ENCODE results near the gene TMEM229B. TPM values are rescaled to one million over a fixed set of nuclear protein-coding genes. Genes with fewer than 3 reads are reported as not detected.

The TMEM229B gene
- total and polyA plus RNA-seq, 4 donors: 0.40 to 2.0 (median 1.6) TPM

DNA sequence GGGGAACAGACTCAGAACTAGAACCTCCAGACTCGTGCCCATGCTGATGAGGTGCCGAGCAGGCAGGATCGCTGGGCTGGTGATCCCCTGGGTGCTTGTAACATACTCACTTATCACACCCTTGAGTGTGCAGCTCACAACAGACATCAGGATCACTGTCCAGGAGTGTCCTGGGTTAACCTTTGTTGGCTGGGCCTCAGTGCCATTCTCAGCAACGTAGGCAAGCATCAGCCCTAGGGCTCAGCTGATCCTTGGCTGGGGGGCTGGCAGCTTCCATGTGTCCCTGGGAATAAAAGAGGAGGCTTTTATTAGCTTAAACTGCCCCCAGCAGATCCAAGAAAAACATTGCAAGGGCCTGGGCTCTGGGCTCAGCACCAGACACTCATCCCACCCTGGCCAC lies 1.6 kb downstream of the TMEM229B start:
- H3K36me3 ChIP-seq (ENCODE audit: control insufficient read depth in 4 of 4, insufficient read depth in 3 of 4, low read depth in 1 of 4, low read length in 3 of 4): no peaks in the 10 kb centered on the region
- H3K4me3 ChIP-seq (ENCODE audit: low read depth in 1 of 3, low read length in 3 of 3): no peak overlapping the region
- TF ChIP-seq, protein P1, sequence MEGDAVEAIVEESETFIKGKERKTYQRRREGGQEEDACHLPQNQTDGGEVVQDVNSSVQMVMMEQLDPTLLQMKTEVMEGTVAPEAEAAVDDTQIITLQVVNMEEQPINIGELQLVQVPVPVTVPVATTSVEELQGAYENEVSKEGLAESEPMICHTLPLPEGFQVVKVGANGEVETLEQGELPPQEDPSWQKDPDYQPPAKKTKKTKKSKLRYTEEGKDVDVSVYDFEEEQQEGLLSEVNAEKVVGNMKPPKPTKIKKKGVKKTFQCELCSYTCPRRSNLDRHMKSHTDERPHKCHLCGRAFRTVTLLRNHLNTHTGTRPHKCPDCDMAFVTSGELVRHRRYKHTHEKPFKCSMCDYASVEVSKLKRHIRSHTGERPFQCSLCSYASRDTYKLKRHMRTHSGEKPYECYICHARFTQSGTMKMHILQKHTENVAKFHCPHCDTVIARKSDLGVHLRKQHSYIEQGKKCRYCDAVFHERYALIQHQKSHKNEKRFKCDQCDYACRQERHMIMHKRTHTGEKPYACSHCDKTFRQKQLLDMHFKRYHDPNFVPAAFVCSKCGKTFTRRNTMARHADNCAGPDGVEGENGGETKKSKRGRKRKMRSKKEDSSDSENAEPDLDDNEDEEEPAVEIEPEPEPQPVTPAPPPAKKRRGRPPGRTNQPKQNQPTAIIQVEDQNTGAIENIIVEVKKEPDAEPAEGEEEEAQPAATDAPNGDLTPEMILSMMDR (IDR thresholded peaks at IDR 0.05; ENCODE audit: low read depth, low read length, missing input control): no peak
- TF ChIP-seq JUND (IDR thresholded peaks at IDR 0.05): no peak
- no peak for TF ChIP-seq ATF3 (IDR thresholded peaks at IDR 0.05)
- no peak for TF ChIP-seq GABPA (IDR thresholded peaks at IDR 0.05 in 1 of 2, conservative IDR thresholded peaks at IDR 0.05 in 1 of 2)
- no peak for TF ChIP-seq TAF1 (conservative IDR thresholded peaks at IDR 0.05)
- no peak for TF ChIP-seq HNF4G (IDR thresholded peaks at IDR 0.05)
- TF ChIP-seq, protein P2, sequence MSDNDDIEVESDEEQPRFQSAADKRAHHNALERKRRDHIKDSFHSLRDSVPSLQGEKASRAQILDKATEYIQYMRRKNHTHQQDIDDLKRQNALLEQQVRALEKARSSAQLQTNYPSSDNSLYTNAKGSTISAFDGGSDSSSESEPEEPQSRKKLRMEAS (IDR thresholded peaks at IDR 0.05): no peak
- TF ChIP-seq YY1 (IDR thresholded peaks at IDR 0.05): no peak
- no peak for TF ChIP-seq SP1 (IDR thresholded peaks at IDR 0.05)
- no peak for TF ChIP-seq HNF4A (conservative IDR thresholded peaks at IDR 0.05)
- no peak for TF ChIP-seq EGR1 (IDR thresholded peaks at IDR 0.05; ENCODE audit: low read depth in 2 of 2)
- no peak for TF ChIP-seq RXRA (IDR thresholded peaks at IDR 0.05)
- H3K4me1 ChIP-seq (ENCODE audit: control insufficient read depth in 4 of 4, insufficient read depth in 4 of 4, low read length in 3 of 4): peaks cover 0 to 7% (median 0%) of the 10 kb centered on the region in 4 donors
- no peaks in the 10 kb centered on the region for H3K9me3 ChIP-seq (ENCODE audit: control insufficient read depth in 4 of 4, low read length in 3 of 4)
- H3K27ac ChIP-seq (ENCODE audit: low read depth in 1 of 2, low read length in 2 of 2): no peak overlapping the region
- no peaks in the 10 kb centered on the region for H3K27me3 ChIP-seq (ENCODE audit: control insufficient read depth in 4 of 4, insufficient read depth in 4 of 4, low read length in 3 of 4)
- H3K9ac ChIP-seq (ENCODE audit: low read depth in 1 of 2, low read length in 2 of 2): no peak overlapping the region
- 80% methylated on average over 4 of the region's 4 CpGs for WGBS
- no peak for DNase-seq (ENCODE audit: low spot score)

DNA sequence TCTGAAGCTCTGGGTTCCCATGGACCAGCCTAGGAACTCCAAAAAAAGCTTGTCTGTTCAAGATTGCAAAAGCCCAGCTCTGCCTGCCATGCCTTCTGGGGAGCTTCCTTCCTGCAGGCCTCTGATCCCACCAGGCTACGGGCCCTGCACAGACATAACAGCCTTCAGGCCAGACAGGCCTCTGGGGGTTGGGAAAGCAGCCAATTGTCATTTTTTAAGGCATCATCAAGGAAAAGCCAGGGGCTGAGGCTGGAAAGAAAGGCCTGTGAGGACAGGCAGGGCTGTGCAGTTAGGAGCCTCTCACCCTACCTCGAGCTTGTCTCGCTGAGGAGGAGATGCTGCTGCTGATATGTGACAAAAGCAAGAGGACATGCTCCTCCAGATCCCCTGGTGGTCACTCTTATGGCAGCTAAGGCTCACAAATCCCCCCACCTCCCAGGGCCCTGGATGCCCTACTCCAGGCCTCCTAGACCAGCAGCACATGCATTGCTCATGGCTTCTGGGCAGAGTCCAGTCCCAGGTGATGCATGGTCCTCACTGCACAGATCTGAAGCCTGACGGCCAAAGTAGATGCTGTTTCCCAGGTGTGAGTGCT lies 2.9 kb downstream of the TMEM229B start:
- no peak overlapping the region for H3K4me3 ChIP-seq (ENCODE audit: low read depth in 1 of 3, low read length in 3 of 3)
- no peak overlapping the region for H3K9ac ChIP-seq (ENCODE audit: low read depth in 1 of 2, low read length in 2 of 2)
- no peaks in the 10 kb centered on the region for H3K36me3 ChIP-seq (ENCODE audit: control insufficient read depth in 4 of 4, insufficient read depth in 3 of 4, low read depth in 1 of 4, low read length in 3 of 4)
- 85% methylated on average over 4 of the region's 4 CpGs for WGBS
- DNase-seq (ENCODE audit: low spot score): no peak
- H3K27me3 ChIP-seq (ENCODE audit: control insufficient read depth in 4 of 4, insufficient read depth in 4 of 4, low read length in 3 of 4): no peaks in the 10 kb centered on the region
- H3K4me1 ChIP-seq (ENCODE audit: control insufficient read depth in 4 of 4, insufficient read depth in 4 of 4, low read length in 3 of 4): peaks cover 0 to 7% (median 0%) of the 10 kb centered on the region in 4 donors
- TF ChIP-seq JUND (IDR thresholded peaks at IDR 0.05): no peak
- TF ChIP-seq FOXA1 (IDR thresholded peaks at IDR 0.05): no peak
- TF ChIP-seq, protein P1 (IDR thresholded peaks at IDR 0.05; ENCODE audit: low read depth, low read length, missing input control): no peak
- no peaks in the 10 kb centered on the region for H3K9me3 ChIP-seq (ENCODE audit: control insufficient read depth in 4 of 4, low read length in 3 of 4)
- H3K27ac ChIP-seq (ENCODE audit: low read depth in 1 of 2, low read length in 2 of 2): no peak overlapping the region

Measured in liver (tissue), 9 donors.